ENCODE data around the gene CDADC1. TPM values are rescaled to one million over a fixed set of nuclear protein-coding genes. Genes with fewer than 3 reads are reported as not detected.

CDADC1 gene
- total RNA-seq, 1 experiment from 2014 or later = 17.6 TPM

DNA sequence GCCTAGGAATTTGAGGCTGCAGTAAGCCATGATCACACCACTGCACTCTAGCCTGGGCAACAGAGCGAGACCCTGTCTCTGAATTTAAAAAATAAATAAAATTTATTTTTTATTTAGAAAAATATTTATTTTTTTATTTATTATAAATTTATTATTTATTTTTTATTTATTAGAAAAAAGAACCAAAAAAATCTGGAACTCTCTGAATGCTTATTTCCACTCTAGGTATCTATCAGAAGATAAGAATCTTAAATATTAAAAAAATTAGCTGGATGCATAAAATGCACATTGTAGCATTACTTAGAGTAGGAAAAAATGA is 82.8 kb downstream of the CDADC1 start:
- H3K4me3 ChIP-seq (ENCODE audit: low read length) = no peak overlapping the region
- H2AFZ ChIP-seq (ENCODE audit: low read length) = no peak overlapping the region
- BruUV-seq (replicated peaks) = no TSS peak
- H3K4me2 ChIP-seq (ENCODE audit: low read length) = no peak overlapping the region
- no peak for DNase-seq
- H3K4me1 ChIP-seq (ENCODE audit: insufficient read depth, low read length) = no peaks in the 10 kb centered on the region
- H3F3A ChIP-seq (ENCODE audit: low read length, unreplicated experiment) = no peaks in the 10 kb centered on the region
- intact Hi-C loops (cut with micrococcal nuclease) = no loop called here
- H3K36me3 ChIP-seq (ENCODE audit: low read depth, low read length) = no peaks in the 10 kb centered on the region
- H3K79me2 ChIP-seq (ENCODE audit: low read length) = no peaks in the 10 kb centered on the region
- ATAC-seq = no peak
- H4K20me1 ChIP-seq (ENCODE audit: low read length) = no peaks in the 10 kb centered on the region
- no peaks in the 10 kb centered on the region for H3K9me2 ChIP-seq (replicated peaks; ENCODE audit: low read length)
- CTCF ChIA-PET = no interaction called here
- TF ChIP-seq, protein P1, sequence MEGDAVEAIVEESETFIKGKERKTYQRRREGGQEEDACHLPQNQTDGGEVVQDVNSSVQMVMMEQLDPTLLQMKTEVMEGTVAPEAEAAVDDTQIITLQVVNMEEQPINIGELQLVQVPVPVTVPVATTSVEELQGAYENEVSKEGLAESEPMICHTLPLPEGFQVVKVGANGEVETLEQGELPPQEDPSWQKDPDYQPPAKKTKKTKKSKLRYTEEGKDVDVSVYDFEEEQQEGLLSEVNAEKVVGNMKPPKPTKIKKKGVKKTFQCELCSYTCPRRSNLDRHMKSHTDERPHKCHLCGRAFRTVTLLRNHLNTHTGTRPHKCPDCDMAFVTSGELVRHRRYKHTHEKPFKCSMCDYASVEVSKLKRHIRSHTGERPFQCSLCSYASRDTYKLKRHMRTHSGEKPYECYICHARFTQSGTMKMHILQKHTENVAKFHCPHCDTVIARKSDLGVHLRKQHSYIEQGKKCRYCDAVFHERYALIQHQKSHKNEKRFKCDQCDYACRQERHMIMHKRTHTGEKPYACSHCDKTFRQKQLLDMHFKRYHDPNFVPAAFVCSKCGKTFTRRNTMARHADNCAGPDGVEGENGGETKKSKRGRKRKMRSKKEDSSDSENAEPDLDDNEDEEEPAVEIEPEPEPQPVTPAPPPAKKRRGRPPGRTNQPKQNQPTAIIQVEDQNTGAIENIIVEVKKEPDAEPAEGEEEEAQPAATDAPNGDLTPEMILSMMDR (conservative IDR thresholded peaks at IDR 0.05; ENCODE audit: low read depth, low read length) = no peak
- TF ChIP-seq EZH2 (IDR thresholded peaks at IDR 0.05; ENCODE audit: low read length, unreplicated experiment) (no peak), EZH2phosphoT487 (IDR thresholded peaks at IDR 0.05; ENCODE audit: borderline replicate concordance, low read length) (no peak)
- POLR2A ChIA-PET (ENCODE audit: unreplicated experiment) = no interaction called here
- H3K9me3 ChIP-seq (ENCODE audit: low read length) = no peaks in the 10 kb centered on the region
- no peaks in the 10 kb centered on the region for H3K27me3 ChIP-seq (ENCODE audit: low read length)
- H3K27ac ChIP-seq (ENCODE audit: low read length) = no peak overlapping the region
- no peak overlapping the region for H3K9ac ChIP-seq (ENCODE audit: low read length)

DNA sequence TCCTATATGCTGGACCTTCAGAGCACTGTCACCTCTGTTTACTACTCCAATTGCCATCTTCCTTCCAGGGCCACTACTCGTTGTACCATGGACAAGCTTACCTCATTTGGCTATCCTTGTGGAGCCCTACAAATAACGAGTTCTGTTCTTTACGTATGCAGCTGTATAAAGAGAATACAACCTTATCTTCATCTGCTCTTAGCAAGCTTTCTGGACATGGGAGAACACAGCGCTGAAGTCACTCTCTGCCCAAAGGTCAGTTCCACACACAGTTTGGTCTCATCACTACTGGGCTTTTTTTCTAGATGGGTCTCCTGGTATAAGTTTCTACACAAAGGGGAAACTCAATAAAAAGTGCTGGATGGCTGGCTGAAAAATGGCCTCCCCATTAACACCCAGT is 88.9 kb downstream of the CDADC1 start:
- no TSS peak for BruUV-seq (replicated peaks)
- TF ChIP-seq EZH2phosphoT487 (IDR thresholded peaks at IDR 0.05; ENCODE audit: borderline replicate concordance, low read length) = no peak
- TF ChIP-seq EZH2 (IDR thresholded peaks at IDR 0.05; ENCODE audit: low read length, unreplicated experiment) = no peak
- TF ChIP-seq, protein P1 (conservative IDR thresholded peaks at IDR 0.05; ENCODE audit: low read depth, low read length) = no peak
- ATAC-seq = no peak

DNA sequence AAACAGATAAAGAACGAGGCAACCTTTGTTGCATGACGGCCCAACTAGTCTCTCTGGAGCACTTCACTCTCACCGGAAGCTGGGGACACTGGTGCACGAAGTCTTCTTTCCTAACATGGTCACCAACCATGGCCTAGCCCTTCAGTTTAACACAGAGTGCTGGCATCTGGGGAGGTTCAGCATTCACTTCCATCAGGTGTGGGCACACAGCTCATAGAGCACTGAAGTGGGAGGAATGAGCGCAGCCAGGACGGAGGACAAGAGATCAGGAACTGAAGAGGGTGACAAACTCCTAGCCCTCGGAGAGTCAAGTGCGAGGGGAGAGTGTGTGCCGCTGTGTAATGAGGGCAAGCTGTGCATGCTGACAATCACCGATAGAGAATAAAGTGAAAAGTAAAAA is 92.4 kb downstream of the CDADC1 start:
- H3K27me3 ChIP-seq (ENCODE audit: low read length) = no peaks in the 10 kb centered on the region
- H3K9me2 ChIP-seq (replicated peaks; ENCODE audit: low read length) = no peaks in the 10 kb centered on the region
- H3K27ac ChIP-seq (ENCODE audit: low read length) = no peak overlapping the region
- H3K4me3 ChIP-seq (ENCODE audit: low read length) = no peak overlapping the region
- no peaks in the 10 kb centered on the region for H3K36me3 ChIP-seq (ENCODE audit: low read depth, low read length)
- no peaks in the 10 kb centered on the region for H3K9me3 ChIP-seq (ENCODE audit: low read length)
- ATAC-seq (no peak), DNase-seq (no peak)
- H3F3A ChIP-seq (ENCODE audit: low read length, unreplicated experiment) = no peaks in the 10 kb centered on the region
- ChIA-PET CTCF (no interaction called here), POLR2A (ENCODE audit: unreplicated experiment) (no interaction called here)
- BruUV-seq (replicated peaks) = no TSS peak
- no peak overlapping the region for H3K4me2 ChIP-seq (ENCODE audit: low read length)
- no peak overlapping the region for H3K9ac ChIP-seq (ENCODE audit: low read length)
- no peaks in the 10 kb centered on the region for H3K4me1 ChIP-seq (ENCODE audit: insufficient read depth, low read length)
- intact Hi-C loops (cut with micrococcal nuclease) = no loop called here
- no peaks in the 10 kb centered on the region for H4K20me1 ChIP-seq (ENCODE audit: low read length)
- H2AFZ ChIP-seq (ENCODE audit: low read length) = no peak overlapping the region
- no peaks in the 10 kb centered on the region for H3K79me2 ChIP-seq (ENCODE audit: low read length)
- TF ChIP-seq, protein P1 (conservative IDR thresholded peaks at IDR 0.05; ENCODE audit: low read depth, low read length) = no peak
- no peak for TF ChIP-seq EZH2phosphoT487 (IDR thresholded peaks at IDR 0.05; ENCODE audit: borderline replicate concordance, low read length)
- no peak for TF ChIP-seq EZH2 (IDR thresholded peaks at IDR 0.05; ENCODE audit: low read length, unreplicated experiment)

More for the DNA sequence above, 88.9 kb downstream of the CDADC1 start:
- no peaks in the 10 kb centered on the region for H3F3A ChIP-seq (ENCODE audit: low read length, unreplicated experiment)
- H2AFZ ChIP-seq (ENCODE audit: low read length) = no peak overlapping the region
- no peaks in the 10 kb centered on the region for H4K20me1 ChIP-seq (ENCODE audit: low read length)
- DNase-seq = no peak
- H3K9me3 ChIP-seq (ENCODE audit: low read length) = no peaks in the 10 kb centered on the region
- CTCF ChIA-PET = no interaction called here
- H3K9ac ChIP-seq (ENCODE audit: low read length) = no peak overlapping the region
- no peaks in the 10 kb centered on the region for H3K36me3 ChIP-seq (ENCODE audit: low read depth, low read length)
- H3K4me3 ChIP-seq (ENCODE audit: low read length) = no peak overlapping the region
- no peak overlapping the region for H3K27ac ChIP-seq (ENCODE audit: low read length)
- POLR2A ChIA-PET (ENCODE audit: unreplicated experiment) = no interaction called here
- H3K4me2 ChIP-seq (ENCODE audit: low read length) = no peak overlapping the region
- intact Hi-C loops (cut with micrococcal nuclease) = no loop called here
- H3K79me2 ChIP-seq (ENCODE audit: low read length) = no peaks in the 10 kb centered on the region
- no peaks in the 10 kb centered on the region for H3K4me1 ChIP-seq (ENCODE audit: insufficient read depth, low read length)
- H3K27me3 ChIP-seq (ENCODE audit: low read length) = no peaks in the 10 kb centered on the region
- H3K9me2 ChIP-seq (replicated peaks; ENCODE audit: low read length) = no peaks in the 10 kb centered on the region

Measured in PC-3 (cell line).